Measurements from ENCODE around the gene PTPRN2. TPM values are rescaled to one million over a fixed set of nuclear protein-coding genes. Genes with fewer than 3 reads are reported as not detected.

PTPRN2 gene
- total RNA-seq, 1 donor from 2014 or later: 15.4 TPM

DNA sequence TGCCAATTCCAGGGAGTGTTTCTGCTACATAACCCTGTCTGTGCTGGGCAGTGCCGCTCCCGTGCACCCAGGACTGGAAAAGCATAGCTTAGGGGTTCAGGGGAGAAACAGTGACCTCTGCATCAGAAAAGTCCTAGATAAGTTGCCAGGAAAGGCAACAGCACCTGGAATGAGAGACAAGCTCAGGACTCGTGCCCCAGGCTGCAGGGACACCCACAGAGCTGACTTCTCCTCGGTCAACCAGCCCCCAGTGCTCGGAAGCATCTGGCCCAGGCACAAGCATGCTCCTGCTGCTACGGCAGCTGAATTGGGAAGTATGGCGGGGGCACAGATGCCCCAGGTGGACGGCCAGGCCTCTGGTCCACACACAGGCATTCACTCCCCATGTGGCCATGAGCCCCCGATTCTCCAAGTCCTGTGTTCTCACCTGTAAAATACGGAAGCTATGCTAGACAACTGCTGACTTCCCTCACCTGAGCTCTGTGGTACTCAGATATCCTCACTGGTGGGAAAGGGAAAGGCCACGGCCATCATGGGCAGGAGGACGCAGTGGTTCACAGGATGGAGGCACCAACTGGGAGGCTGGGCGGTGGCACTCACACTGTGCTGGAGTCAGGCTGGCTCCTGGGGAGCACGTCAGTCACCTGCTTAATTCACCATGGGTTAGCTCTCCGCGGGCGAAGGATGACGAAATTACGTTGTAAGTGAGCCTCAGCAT lies 220.5 kb downstream of the PTPRN2 start:
- no peaks in the 10 kb centered on the region for H3K36me3 Mint-ChIP-seq

DNA sequence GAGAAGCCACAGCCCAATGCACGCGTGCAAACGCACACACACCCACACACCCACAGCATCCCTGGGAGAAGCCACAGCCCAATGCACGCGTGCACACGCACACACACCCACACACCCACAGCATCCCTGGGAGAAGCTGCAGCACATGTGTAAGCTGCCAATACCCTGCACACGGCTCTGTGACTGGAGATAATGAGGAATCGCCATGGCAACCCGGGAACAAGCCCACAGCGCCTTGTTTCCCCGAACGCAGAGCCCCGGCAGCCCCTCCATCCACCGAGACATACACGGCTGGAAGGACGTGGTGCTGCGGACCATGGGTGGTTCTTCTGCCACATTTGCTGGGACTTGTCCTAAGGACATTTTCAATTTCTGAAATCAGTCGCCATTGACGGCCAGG lies 221.3 kb downstream of the PTPRN2 start:
- H3K9me3 Mint-ChIP-seq: no peaks in the 10 kb centered on the region
- H3K4me1 Mint-ChIP-seq (ENCODE audit: unreplicated experiment): no peaks in the 10 kb centered on the region
- peaks cover 18% of the 10 kb centered on the region for H3K27me3 Mint-ChIP-seq
- no peak overlapping the region for H3K4me3 Mint-ChIP-seq
- TF ChIP-seq, protein P1, sequence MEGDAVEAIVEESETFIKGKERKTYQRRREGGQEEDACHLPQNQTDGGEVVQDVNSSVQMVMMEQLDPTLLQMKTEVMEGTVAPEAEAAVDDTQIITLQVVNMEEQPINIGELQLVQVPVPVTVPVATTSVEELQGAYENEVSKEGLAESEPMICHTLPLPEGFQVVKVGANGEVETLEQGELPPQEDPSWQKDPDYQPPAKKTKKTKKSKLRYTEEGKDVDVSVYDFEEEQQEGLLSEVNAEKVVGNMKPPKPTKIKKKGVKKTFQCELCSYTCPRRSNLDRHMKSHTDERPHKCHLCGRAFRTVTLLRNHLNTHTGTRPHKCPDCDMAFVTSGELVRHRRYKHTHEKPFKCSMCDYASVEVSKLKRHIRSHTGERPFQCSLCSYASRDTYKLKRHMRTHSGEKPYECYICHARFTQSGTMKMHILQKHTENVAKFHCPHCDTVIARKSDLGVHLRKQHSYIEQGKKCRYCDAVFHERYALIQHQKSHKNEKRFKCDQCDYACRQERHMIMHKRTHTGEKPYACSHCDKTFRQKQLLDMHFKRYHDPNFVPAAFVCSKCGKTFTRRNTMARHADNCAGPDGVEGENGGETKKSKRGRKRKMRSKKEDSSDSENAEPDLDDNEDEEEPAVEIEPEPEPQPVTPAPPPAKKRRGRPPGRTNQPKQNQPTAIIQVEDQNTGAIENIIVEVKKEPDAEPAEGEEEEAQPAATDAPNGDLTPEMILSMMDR (conservative IDR thresholded peaks at IDR 0.05): no peak
- DNase-seq (ENCODE audit: extremely low spot score, unreplicated experiment): no peak
- no peaks in the 10 kb centered on the region for H3K36me3 Mint-ChIP-seq
- H3K27ac Mint-ChIP-seq: no peak overlapping the region

More for the DNA sequence above, 220.5 kb downstream of the PTPRN2 start:
- Mint-ChIP-seq H3K9me3 (no peaks in the 10 kb centered on the region), H3K27me3 (peaks cover 17% of the 10 kb centered on the region), H3K27ac (no peak overlapping the region), H3K4me3 (no peak overlapping the region), H3K4me1 (ENCODE audit: unreplicated experiment) (no peaks in the 10 kb centered on the region)
- TF ChIP-seq, protein P1 (conservative IDR thresholded peaks at IDR 0.05): no peak
- DNase-seq (ENCODE audit: extremely low spot score, unreplicated experiment): no peak

DNA sequence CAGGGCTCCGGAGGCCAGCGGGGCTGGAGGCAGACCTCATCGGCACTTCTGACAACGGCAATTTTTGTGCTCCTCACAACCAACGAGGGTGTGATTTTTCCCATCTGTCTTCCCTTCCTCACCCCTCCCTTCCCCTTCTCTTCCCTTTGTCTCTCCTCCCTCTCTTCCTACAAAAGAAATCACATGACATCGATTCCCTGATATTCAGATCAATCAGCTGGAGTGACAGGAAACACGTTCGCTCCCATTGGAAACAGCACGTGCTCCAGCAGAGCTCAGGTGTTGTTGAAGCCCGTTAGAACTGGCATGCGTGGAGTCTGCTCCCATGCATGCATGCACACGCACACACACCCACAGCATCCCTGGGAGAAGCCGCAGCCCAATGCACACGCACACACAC lies 222.4 kb downstream of the PTPRN2 start:
- TF ChIP-seq, protein P1 (conservative IDR thresholded peaks at IDR 0.05): no peak
- Mint-ChIP-seq H3K27ac (no peak overlapping the region), H3K4me3 (no peak overlapping the region), H3K36me3 (no peaks in the 10 kb centered on the region), H3K9me3 (no peaks in the 10 kb centered on the region), H3K27me3 (peaks cover 17% of the 10 kb centered on the region), H3K4me1 (ENCODE audit: unreplicated experiment) (no peaks in the 10 kb centered on the region)
- DNase-seq (ENCODE audit: extremely low spot score, unreplicated experiment): no peak

DNA sequence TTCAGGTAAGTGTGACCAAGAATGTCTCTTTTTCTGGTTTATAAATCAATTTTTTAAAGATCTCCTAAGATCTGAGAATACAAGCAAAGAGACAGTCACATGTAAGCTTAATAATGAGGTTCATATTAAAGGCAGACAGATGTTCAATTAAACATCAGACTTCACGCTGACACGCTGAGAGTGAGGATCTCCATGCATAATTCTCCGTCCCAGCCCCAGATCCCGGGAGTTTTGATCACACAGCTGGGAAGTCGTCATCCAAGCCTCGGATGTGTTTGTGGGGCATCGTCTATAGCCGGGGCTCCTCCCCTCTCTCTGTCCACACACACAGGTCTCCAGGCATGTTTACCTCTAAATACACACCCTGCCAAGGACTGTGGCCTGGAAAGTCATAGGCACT lies 223.2 kb downstream of the PTPRN2 start:
- no peak overlapping the region for H3K27ac Mint-ChIP-seq
- no peak for DNase-seq (ENCODE audit: extremely low spot score, unreplicated experiment)
- TF ChIP-seq, protein P1 (conservative IDR thresholded peaks at IDR 0.05): no peak

DNA sequence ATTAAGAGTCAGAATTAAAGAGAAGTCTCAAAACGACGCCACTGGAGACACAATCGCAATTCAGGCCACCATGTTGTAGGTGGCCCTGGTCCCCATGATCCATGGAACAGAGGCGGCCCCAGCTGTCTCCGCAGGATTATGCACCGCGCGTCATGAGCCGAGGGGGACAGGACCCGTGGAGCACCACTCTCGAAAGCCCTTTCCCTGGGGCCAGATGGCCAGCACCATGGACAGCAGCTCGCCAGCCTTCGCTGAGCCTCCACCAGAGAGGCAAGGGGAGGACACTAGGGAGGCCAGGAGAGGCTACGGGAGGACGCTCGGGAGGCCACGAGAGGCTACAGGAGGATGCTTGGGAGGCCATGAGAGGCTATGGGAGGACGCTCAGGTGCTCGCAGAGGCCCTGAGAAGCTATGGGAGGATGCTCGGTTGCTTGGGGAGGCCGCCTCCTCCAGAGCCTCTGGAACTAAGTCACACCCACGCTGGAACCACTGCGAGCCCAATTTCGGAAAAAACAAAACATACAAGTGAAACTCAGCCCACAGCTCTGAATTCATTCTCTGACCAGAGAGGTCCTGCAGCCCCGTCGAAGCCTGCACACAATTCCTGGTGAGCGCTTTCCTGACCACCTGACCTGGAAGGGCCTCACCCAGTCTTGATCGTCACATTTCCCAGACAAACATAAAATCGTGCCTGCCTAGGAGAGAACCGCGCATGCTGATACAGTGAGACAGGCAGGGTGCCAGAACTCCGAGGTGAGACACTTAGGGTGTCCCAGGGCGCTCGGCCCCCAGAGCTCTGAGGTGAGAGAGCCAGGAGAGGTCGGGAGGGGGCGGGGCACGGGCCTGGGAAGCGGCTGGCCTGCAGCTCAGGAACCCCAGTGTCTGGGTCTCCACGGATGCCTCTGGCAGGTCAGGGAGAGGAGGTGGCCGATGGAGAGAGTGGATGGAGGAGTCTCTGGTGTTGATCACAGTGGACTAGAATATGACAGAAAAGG lies 224.4 kb downstream of the PTPRN2 start:
- DNase-seq (ENCODE audit: extremely low spot score, unreplicated experiment): no peak
- H3K36me3 Mint-ChIP-seq: no peaks in the 10 kb centered on the region
- H3K9me3 Mint-ChIP-seq: no peaks in the 10 kb centered on the region
- no peaks in the 10 kb centered on the region for H3K4me1 Mint-ChIP-seq (ENCODE audit: unreplicated experiment)
- H3K27me3 Mint-ChIP-seq: peaks cover 17% of the 10 kb centered on the region
- no peak overlapping the region for H3K4me3 Mint-ChIP-seq
- no peak overlapping the region for H3K27ac Mint-ChIP-seq
- TF ChIP-seq, protein P1 (conservative IDR thresholded peaks at IDR 0.05): no peak

More for the DNA sequence above, 223.2 kb downstream of the PTPRN2 start:
- Mint-ChIP-seq H3K4me3 (no peak overlapping the region), H3K9me3 (no peaks in the 10 kb centered on the region), H3K36me3 (no peaks in the 10 kb centered on the region), H3K4me1 (ENCODE audit: unreplicated experiment) (no peaks in the 10 kb centered on the region), H3K27me3 (peaks cover 17% of the 10 kb centered on the region)

Measured in type B pancreatic cell (in vitro differentiated cells).